ENCODE results near the gene RPS15.

The RPS15 gene

DNA sequence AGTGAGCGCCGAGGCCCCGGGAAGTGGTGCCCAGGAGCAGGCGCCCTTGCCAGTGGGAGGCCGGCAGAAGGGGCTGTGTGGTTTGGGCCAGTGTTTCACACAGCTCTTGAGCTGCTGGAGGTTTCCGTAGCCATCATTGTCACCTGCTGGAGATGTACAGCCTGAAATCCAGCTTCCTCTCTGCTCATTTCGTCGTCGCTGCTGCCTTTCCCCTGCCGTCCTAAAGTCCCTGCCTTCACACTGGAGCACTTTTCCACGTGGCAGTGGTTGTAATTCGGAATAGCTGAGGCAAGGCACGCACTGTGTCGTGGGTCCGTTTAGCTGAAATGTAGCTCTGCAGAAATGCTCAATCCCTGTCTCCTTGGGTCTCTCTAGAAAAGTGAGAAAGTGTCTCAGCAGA, 17.6 kb upstream of the RPS15 start:
- DNase-seq: no peak

DNA sequence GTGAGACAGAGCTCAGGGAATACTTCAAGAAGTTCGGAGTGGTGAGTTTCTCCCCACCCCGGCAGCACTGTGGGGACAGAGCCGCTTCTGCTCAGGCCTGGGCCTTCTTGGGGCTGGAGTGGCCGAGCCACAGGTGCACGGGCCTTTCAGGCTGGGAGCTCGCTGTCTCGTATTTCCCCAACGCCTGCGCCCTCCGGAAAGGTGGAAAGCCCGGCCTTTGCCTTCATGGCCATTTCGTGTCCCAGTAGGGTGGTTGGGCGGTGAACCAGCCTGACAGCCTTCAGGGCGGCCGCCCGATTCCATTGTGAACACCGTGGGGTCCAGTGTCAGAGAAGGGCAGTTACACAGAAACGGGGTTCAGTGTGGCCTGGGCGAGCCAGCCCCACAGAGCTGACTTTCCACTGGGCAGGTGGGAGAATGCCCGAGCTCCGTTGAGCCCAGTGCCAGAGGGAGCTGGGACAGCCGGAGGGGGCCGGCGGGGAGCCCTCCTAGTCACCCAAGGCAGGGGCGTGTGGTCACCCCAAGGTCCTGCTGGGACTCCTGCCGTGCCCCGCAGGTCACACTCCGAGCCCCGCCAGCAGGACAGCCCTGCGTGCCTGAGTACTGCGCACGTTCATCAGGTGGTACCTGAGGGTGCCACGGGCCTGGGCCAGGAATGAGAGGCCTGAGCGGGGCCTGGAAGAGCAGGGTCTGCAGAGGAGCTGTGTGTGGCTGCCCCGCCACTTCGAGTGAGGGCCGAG, 16.8 kb upstream of the RPS15 start:
- DNase-seq: no peak

DNA sequence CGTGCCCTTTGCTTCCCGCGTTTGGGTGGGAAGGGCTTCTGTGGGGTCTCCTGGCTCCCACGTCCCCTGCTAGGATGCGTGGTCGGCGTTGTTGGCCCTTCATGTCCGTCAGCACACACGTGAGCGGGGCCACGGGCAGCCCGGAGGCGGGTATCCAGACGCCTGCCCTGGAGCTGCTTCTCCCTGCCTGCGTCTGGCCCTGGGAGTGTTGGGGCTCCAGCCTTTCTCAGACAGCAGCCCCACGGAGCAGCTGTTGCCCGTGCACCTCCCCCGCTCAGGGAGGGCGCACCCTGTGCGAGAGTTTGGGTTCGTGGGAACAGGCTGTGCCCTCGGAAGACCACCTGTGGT, 16.3 kb upstream of the RPS15 start:
- no peak for DNase-seq

DNA sequence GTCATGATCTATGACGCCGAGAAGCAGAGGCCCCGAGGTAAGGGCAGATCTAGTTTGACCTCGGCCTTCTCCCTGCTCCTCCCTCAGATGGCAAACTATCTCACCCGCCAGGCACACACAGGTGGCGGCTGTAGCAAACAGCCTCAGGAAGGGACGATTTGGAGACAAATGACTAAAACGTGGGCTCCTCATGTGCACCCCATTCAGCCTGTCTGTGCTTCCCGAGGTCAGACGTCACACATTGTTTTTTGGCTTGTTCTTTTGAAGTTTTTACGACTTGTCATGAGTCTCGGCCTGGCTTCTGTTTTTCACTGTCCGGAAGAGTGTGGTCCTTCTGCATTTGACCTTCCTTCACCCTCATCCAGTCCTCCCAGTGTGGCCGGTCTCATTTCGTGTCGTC, 15.8 kb upstream of the RPS15 start:
- DNase-seq: no peak

DNA sequence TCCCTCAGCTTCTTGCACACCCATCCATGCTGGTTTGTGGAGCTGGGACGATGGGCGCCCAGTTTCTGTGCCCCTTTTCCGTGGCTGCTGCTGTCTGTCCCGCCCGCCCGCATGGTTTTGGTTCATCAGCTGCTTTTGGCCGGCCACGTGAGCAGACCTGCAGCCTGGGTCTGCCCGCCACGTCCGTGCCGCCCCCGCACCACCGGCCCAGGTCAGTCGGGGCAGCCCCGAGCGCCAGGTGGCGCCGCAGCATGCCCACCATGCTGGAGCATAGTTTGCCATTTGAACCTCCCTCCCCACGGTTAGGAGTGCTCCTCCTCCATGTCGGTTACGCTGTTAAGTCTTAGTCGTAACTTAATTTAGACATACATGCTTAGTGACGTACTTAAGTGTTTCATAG, 15.3 kb upstream of the RPS15 start:
- DNase-seq: no peak

DNA sequence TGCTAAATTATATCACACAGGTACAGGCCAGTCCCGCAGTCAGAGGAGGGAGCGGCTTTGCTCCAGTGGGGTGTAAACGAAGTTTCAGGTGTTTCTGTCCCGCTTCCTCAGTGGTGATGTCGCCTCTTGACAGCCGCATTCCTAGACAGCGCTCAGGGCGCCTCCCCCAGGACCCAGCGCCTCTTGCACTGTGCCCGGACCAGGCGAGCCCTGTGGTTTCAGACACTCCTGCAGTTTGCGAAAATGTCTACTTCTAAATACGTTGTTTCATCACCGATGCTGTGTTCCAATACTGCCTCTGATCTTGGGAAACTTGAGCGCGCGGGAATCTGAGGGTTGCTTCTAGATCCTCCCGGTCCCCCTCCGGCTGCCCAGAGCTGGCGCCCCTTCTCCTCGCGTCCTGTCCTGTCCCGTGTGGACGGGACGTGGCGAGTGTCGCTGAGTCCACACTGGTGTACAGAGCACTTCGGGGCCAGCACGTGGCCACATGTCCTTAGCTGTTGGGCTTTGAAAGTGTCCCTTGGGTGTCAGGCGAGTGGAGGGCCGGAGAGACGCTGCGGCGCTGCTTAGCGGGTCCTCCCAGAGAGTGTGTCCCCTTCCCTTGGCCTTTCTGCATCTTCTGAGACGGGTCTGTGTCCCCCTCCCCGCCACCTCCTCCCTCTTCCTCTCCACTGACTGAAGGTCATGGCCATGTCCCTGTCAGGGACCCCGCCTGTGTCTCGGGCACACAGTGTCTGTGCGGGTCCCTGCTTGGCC, 14.6 kb upstream of the RPS15 start:
- no peak for DNase-seq

DNA sequence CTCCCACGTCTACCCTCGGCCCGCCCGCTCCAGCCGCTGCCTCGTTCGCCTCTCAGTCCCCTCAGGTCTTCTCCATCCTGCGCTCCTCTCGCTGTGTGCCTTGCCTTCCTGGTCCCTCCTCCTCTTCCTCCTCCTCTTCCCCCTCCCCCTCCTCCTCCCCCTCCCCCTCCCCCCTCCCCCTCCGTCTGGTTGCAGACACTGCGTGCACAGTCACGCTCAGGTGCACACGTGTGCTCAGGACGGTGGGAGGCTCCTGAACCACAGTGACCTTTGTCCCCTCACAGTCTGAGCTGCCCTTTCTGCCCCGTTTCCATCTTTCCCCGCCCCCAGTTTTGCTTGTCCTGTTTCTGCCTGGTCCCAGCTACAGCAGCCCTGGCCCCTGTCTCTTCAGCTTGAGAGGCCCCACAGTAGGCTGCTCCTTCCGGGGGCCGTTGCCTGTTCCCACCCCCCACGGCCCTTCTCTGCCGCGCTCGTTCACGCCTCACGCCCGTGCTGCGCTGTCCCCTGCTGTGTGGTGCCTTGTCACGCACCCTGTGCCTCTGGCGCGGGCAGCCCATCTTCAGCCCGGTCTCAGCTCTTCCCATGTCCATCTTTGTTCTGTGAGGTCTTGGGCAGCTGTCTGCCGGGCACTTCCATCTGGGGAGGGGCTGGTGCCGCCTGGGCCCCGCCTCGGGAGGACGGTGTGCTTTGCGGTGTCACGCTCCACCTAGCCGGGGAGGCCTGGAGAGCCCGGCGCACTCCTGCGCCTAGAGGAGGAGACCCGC, 13.8 kb upstream of the RPS15 start:
- DNase-seq: no peak

DNA sequence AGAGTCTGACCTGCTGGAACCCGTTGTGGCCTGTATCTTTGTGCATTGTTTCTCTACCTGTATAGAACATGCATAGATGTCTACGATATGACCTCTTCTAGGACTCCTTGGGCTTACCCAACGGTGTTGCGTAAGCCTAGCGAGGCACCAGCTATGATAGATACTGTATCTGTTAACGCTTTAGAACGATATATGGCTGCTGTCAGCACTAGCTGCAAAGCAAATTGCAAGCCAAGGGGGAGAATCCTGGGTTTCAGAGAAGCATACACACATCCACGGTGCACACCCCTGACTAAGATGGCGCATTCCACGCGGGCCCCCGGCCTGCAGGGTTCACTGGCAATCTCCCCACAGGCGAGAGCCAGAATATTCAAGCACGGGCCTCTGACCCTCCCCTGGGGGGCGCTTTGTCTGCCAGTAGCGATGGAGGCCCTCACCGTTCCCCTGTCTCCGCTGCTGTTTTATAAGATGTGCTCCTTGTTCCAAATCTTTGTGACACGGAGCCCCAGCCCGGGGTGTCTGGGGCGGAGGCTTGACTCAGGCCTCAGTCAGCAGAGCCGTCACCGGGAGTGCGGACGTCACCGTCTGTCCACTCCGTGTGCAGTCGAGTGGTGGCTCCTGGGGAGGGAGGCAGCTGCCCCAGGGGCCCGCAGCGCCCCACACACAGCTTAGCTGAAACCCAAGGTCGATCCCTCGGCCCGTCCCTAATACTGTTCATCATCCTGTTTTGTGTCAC, 12.9 kb upstream of the RPS15 start:
- no peak for DNase-seq

DNA sequence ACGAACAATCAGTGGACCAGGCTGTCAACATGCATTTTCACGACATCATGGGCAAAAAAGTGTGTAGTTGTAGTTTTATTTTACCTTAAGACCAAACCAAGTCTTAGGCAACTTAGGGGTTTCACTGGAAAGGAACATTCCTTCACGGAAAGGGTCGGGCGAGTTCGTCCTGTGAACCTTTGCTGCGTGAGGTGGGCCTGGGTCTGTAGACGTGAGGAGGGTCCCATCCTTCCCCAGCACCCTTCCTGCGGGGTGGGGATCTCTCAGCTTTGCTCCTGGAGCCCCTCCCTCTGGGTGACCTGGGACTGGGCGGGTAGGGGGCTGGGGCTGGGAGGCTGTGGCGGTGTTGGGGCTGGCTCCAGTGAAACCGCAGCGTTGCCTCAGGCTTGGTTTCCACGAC, 12.3 kb upstream of the RPS15 start:
- no peak for DNase-seq

DNA sequence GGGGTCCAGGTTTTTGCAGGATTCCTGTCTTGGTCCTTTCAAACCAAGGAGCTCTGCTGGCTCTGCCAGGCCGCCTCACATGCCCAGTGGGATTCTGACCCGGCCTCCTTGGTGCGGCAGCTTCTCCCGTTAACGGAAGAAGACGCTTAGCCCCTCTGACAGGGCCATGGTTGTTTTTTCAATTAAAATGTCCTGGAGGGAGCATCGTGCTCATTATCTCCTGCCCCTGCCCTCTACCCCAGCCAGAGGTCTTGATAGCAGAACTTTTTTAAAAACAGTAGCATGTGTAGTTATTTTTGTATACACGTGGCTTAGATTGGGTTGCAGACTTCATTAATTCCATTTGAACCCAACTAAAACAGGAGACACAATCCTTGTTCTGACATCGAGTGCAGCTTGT, 11.5 kb upstream of the RPS15 start:
- DNase-seq: no peak

DNA sequence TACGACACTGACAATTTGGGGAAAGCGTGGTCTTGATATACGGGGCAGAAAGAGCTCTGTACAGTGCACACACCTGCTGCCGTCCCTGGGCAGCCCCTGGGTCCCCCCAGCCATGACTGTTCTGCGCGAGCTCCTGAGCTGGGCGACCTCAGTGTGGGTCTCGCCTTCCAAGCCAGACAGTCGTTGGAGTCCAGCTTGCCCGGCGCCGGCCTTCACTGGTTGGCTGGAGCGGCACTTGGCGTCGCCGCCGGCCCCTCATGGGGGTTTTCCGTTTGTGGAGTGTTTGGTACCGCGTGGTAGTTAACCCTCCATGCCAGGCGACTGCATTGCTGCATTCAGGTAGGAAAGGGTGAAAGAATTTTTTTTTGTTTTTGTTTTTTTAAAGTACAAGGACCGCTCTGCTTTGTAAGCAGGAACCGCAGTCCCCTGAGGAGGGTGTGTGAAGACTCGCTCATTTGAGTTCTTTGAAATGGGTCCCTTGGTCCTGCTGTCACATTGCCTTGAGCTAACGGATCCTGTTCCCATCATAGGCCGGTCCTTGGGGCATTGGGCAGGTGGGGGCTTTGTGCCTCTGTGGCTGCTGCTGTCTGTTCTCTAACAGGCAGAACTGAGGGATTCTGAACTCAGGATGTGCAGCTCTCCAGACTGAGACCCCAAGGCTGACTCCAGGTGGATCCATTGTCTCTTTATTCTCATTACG, 10.8 kb upstream of the RPS15 start:
- DNase-seq: no peak

DNA sequence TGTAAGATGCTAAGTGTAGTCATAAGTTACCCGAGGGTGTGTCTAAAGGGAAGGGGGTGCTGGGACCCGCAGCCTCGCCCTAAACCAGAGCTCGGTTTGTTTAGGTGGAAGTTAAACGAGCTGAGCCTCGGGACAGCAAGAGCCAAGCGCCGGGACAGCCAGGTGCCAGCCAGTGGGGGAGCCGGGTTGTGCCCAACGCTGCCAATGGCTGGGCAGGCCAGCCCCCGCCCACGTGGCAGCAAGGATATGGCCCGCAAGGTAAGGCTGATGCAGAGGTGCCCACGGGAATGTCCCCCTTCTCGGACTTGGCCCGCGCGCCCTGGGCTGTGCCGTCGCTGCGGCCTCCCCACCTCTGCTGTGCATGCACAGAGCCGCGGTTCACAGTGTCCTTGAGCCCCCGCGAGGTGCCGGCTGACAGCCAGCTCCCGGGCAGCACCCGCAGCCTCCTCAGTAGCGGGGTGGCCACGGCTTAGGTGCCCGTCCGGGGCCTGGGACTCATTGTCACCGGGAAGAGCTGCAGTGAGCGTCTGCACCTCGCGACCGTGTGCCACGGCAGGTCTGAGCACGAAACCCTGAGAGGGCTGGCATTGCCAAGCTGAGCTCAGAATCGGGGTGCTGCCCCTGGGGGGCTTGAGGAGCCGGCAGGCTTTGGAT, 9.3 kb upstream of the RPS15 start:
- no peak for DNase-seq

DNA sequence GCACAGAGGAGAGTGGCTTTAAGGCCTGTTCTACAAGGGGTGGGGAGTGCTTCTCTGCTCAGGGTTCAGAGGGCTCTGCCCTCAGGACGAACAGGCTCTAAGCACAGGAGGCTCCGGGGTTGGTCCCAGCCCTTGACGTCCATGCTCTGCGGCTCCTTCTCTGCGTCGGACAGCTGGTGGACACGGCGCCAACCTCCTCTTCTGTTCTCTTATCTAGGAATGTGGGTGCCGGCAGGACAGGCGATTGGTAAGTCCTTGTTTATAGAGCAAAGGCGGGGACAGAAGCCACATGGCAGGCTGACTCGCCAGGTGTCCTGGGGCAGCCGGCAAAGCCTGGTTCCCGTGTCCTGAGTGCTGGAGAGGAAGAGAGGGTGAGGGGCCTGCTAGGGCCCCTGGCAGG, 8.4 kb upstream of the RPS15 start:
- no peak for DNase-seq

DNA sequence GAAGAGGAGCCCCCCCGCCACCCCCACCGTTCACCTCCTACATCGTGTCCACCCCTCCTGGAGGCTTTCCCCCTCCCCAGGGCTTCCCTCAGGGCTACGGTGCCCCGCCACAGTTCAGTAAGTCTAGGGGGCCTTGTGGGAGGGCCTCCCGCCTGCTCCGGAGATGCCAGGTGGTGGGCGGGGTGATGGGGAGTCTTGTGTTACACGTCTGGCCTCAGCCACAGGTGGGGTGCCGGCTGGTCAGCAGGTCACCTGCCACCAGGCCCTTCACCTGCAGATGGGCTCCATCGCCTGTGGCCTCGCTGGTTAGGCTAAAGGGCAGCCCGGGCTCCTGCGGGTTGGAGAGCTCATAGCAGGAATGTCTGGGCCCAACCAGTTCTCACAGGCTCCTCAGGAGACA, 8.0 kb upstream of the RPS15 start:
- no peak for DNase-seq

DNA sequence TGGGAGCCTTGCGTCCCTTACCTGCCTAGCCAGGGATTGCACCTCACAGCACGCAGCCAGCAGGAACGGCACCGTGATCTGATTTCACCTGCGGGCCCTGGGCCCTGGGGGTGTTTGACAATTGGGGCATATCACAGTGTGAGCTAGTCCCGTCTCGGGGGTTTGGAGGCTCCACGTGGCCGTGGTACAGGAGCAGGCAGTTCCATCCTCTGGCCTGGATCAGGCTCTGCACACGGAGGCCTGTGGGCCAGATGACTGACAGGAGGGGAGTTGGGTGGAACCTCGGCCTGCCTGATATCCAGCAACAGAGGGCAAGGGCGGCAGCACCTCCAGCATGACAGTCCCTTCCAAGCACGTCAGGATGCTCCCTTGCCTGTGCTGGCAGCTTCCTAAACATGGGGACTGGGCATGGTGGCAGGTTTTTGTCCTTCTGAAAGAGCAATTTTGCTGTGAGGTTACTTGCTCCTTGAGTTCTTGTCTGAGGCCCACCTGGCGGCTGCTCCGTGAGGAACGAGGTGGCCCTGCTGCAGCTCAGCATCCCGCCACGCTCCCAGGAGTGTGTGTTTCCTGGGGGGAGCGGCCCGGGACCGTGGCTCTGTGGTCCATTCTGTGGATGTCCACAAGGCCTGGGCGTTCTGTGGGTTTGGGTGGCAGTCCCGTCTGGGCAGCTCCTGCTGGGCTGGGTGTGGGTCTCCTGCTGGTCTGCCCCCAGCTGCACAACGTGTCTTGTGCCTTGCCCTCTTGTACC, 6.3 kb upstream of the RPS15 start:
- no peak for DNase-seq

DNA sequence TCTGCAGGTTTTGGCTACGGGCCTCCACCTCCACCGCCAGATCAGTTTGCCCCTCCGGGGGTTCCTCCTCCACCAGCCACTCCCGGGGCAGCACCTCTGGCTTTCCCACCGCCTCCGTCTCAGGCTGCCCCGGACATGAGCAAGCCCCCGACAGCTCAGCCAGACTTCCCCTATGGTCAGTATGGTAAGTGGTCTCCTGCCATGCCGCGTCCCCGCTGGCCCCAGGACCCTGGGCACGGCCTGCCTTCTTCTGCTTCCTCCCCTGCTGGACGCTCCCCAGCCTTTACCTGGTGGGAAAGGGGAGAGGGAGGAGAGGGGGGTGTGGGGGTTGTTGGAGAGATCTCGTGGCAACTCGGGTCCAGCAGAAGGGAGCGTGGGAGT, 5.7 kb upstream of the RPS15 start:
- DNase-seq: no peak

DNA sequence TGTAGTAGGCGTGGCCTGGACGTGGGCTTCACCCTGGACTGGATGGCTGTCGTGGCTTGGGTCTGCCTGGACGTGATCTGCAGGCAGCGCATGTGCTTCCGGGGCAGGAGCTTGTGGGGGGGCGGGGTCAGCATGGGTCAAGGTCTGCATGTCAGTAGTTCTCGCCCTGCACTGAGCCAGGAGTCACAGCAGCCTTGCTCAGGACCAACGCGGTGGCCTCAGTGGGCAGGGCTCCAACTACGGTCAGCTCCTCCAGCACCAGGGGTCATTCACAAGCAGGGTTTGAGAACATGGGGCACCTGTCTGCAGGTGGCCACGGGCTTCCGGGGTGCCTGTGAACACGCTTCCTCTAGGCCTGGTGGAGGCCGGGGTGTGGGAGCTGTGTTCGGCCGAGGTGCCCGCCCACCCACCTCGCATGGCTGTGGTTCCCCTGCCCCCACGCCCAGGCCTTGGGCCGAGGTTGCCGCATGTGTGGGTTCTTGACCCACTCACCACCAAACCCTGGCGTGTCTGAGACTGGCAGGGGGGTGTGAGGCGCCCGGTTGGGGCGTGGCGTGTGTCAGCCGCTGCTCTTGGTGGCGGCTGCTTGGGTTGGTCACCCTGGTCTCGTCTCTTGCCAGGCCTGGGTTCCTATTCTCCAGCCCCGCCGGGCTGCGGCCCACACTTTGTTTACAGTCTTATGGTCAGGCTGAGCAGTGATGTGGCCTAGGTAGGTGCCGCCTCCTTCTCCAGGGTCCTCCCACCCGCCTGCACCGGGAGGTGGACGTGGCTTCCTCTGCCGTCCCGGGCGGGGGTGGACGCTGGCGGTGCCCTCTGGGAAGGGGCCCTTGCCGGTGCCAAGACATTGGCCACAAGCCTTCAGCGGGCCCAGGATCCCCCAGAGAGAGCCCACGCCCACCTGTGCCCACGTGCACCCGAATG, 4.8 kb upstream of the RPS15 start:
- DNase-seq: no peak

DNA sequence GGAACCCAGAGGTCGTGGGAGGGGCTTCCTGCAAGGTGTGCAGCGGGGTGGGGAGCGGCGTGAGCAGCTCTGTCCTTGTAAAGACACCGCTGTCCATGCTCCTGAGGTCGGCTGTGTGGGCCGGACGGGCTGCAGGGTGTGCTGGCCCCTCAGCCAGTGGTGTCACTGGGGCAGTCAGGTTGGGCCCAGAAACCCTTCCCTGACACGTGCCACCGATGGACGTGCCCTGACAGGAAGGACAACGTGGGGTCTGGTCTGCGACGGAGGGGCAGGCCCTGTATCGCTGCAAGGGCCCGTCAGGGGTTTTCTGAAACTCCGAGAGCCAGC, 4.2 kb upstream of the RPS15 start:
- no peak for DNase-seq

DNA sequence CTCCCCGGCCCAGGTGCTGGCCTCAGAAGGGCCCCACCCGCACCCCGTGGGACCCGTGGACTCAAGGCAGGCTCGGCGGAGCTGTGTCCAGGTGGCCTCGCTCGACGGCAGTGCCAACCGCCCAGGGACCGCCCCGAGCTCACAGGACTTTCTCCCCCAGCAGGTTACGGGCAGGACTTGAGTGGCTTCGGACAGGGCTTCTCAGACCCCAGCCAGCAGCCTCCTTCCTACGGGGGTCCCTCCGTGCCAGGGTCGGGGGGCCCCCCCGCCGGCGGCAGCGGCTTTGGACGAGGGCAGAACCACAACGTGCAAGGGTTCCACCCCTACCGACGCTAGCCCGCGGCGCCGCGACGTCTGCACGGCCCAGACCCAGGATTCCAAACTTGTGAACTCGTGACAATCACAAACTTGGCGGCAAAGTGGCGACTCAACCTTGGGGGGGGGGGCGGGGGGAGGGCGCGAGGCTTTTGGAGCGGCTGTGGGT, 3.6 kb upstream of the RPS15 start:
- no peak for DNase-seq

DNA sequence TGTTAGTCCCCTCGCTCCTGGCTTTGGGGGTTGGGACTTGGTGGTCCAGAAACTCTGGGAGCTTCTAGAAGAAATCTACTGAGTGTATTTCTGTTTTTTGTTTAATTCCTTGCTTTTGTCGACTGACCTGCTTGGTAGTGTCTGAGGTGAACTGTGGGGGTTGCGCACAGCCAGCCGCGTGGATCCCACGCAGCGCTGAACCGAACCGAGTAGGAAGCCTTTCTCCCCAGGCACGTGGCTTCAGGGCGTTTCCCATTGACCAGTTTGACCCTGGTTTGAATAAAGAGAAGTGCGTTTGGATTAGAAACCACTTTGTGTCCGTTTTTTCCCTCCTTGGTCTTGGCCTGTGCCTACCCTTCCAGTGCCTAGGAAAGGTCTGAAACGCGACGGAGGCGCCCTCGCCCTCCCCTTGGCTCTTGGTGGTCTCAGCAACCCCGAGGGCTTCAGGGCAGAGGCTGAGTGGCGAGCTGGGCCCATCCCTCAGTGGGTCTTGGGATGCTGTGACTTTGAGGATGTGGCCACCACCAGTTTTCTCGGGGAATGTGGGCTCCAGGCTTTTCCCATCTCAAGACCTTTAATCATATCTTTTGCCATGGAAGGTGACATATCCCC, 2.7 kb upstream of the RPS15 start:
- DNase-seq: no peak
